Amniotic stem cell (primary cell): ENCODE data around the gene PRKCA.

Source experiments
- DNase-seq: peaks from one replicate; lab custom pipeline; 2025; lab: John Stamatoyannopoulos, UW

The PRKCA gene

GRCh38 chr17:66777689-66778225 lies 475.3 kb downstream of the PRKCA start:
- no peak for DNase-seq

DNA sequence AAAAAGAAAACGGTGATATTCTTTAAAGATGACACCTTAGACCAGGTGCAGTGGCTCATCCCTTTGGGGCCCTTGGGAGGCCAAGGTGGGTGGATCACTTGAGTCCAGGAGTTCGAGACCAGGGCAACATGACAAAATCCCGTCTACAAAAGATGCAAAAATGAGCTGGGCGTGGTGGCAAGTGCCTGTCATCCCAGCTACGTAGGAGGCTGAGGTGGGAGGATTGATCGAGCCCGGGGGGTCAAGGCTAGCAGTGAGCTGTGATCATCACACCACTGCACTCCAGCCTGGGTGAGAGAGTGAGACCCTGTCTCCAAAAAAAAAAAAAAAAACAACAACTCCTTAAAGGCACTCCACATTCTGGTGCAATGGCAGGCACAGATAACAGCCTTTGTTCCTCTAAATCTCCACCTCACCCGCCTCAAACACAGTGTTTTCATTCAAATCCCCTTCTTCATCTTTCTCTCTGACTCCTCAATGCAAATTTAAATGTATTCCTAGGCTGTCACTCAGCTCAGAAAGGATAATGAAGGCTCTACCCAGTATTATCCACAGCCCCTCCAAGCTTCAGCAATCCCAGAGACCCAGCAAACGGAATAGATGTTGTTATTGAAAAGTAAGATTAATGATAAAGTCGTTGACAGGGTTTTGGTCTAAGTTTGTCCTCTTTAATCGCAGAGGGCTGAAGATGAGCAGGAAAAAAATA lies 476.3 kb downstream of the PRKCA start:
- DNase-seq: no peak

DNA sequence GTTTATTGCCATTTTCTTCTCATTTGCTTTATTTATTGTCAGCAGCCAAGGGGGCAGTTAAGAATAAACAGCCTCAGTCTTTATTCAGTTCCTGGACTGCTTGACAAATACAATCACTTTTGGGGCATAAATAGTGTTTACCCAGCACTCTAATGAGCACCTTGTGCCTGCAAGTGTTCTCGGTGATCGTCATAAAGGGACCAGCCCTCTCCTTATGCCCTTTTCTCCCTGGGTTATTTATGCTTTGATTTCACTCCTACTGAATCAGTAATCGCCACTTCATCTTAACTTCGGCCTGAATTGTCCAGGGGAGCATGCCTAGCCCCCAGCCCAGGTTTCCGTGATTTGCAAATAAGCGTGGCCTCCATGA lies 476.8 kb downstream of the PRKCA start:
- DNase-seq: no peak

DNA sequence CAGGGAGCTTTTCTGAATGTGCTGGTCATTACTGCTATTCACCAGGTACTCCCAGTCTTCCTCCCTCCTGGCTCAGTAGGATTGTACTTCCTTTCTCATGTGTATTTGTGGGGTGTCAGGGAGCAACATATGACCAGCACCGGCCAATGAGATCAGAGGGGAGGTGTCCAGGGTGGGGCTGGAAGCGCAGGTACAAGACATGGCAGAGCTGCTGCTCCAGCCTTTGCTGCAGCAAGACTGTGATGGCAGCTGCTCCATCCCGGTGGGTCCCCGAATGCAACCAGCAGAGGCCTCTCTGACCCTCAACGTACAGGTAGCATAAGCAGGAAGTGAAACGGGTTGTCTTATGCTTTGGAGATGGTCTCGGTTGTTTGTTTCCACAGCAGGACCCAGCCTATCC lies 478.7 kb downstream of the PRKCA start:
- DNase-seq: no peak

GRCh38 chr17:66782851-66783250 lies 480.4 kb downstream of the PRKCA start:
- DNase-seq: no peak

DNA sequence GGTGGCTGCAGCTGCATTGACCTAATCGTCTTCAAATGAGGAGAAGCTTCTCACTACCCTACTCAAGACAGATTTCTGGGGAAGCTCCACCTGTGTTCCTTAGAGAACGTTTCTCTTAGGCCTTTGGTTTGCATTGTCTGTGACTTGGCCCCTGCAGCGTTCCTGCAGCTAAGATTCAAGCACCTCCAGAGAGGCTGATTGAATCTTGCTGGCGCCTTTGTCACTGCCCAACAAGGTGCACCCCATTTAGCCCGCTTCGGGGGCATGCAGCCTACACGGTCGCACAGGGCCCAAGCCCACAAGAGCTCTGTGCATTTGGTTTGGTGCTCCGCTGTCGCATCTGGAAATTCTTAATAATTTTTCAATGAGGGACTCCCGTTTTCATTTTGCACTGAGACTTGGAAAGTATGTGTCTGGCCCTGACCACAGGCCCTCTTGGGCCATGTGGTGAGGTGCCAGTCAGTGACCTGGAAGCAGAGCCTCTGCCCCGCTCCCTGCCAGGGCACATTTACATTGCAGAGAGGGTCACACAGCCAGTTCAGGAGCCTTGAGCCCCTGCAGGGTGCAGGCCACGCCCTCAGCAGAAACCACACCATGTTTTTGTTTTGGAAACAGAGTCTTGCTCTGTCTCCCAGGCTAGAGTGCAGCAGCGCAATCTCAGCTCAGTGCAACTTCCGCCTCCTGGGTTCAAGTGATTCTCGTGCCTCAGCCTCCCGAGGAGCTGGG lies 481.4 kb downstream of the PRKCA start:
- DNase-seq: no peak

- no peak for DNase-seq
Measured at GRCh38 chr17:66784621-66785364, 482.4 kb downstream of the PRKCA start.

- no peak for DNase-seq
Measured at GRCh38 chr17:66786107-66786506, 483.7 kb downstream of the PRKCA start.

- no peak for DNase-seq
Measured at GRCh38 chr17:66787914-66788313, 485.5 kb downstream of the PRKCA start.

GRCh38 chr17:66789093-66789492 lies 486.7 kb downstream of the PRKCA start:
- no peak for DNase-seq

DNA sequence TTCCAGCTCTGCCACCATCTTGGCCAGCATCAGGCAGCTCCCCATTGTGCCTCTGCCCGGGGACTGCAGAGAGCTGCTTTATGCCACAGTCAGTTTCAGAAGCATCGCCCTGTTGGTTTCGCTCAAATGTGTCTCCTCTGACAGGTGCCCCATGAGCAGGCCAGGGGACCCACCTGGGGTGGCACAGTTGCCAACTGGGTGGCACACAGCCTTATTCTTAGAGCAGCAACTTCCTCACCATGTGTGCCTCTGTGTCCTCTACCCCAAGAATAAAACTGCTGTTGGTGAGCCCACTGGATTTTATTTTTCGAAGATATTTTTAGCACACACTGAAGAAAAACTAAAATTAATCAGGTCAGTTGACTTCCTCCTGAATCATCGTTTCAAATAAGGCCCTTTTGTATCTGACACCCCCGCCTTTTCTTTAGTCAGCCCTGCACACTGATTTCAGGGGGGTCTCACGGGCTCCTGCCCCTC lies 487.6 kb downstream of the PRKCA start:
- no peak for DNase-seq

- no peak for DNase-seq
Measured at GRCh38 chr17:66790501-66791061, 488.2 kb downstream of the PRKCA start.

GRCh38 chr17:66791347-66791746 lies 488.9 kb downstream of the PRKCA start:
- DNase-seq: no peak

DNA sequence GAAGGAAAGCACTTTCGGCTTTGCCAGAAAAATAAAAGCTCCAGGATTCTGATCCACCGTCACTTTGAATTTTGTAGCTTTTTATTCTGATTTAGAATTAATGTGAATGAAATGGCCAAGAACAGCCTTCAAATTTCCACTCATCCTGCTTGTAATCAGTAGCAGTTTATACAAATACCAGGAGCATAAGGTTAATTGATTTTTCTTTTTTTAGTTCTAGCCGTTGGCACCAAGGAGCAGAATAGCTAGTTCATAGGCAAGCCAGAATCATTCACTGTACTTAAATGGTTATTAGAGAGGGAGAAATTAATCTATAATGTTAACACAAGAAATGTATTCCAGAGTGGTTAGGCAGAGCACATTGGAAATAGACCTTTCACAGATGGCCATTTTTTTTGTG lies 491.4 kb downstream of the PRKCA start:
- no peak for DNase-seq

GRCh38 chr17:66795486-66795885 lies 493.1 kb downstream of the PRKCA start:
- DNase-seq: no peak

DNA sequence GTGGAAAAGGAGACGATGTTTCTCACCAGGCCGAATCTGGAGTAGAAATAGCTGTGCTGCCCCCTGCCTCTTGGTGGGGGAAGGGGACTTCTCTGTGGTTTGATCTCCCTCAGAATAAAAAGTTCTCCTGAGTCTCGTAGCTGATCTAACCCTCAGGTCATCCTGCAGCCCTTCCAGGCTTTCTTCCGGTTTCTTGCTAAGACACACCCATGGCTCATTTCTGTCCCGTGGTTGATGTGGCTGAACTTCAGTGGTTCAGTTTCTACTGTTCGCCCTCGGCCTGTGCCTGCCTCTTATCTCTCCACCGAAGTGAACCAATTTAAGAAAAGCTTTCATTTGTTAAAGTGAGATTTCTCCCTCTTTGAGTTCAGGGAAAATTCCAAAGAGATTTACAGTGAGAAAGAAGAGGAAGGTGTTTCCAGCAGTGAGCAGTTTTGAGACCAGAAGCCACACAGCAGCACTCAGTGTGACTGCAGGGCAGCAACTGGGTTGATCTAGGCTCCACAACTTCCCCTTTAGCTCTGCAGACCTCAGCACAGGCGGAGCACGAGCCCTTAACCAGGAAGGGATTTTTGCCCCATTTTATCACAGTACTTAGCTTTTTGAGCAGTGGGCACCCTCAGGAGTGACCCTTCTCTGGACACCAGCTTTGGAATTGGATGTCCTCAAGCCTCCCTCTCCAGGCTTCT lies 497.6 kb downstream of the PRKCA start:
- DNase-seq: no peak

DNA sequence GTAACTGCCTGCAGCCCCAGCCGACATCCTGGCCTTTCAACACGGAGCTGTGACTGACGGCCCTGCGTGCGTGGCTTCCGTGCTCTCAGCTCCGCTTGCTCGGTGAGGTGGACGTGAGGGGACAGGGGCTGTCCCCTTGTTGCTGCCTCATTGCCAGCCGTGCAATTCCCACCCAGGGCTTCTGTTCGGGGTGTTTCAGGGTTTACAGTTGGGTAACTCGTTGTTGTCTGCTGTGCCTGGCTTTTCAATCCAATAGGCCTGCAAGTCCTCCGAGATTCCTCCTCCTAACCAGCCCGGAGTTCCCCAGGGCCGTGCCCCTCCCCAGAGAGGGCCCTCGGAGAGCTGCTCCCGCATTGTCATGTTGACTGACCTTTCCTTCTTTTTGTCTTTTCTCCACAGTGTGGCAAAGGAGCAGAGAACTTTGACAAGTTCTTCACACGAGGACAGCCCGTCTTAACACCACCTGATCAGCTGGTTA lies 501.1 kb downstream of the PRKCA start:
- DNase-seq: no peak

GRCh38 chr17:66805567-66805966 lies 503.2 kb downstream of the PRKCA start:
- DNase-seq: no peak

DNA sequence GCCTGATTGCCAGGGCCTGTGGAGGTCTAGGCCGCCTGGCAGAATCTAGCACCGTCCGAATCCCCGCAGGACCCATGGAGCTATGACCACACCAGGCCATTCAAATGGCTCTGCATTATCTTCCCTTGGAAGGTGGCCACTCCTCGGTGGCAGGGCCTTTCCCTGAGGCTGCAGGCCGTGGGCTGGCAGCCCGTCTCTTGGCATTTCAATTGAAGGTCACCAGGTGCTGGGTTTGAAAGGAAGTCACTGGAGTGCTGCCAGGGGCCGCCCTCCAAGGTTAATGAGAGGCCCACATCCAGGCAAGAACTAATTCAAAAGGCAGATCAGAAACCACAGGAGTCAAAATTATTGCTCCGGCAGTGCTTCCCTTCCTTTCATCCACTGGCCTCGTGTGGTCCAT lies 504.8 kb downstream of the PRKCA start:
- DNase-seq: no peak

- no peak for DNase-seq
Measured at GRCh38 chr17:66809408-66809807, 507.0 kb downstream of the PRKCA start.

DNA sequence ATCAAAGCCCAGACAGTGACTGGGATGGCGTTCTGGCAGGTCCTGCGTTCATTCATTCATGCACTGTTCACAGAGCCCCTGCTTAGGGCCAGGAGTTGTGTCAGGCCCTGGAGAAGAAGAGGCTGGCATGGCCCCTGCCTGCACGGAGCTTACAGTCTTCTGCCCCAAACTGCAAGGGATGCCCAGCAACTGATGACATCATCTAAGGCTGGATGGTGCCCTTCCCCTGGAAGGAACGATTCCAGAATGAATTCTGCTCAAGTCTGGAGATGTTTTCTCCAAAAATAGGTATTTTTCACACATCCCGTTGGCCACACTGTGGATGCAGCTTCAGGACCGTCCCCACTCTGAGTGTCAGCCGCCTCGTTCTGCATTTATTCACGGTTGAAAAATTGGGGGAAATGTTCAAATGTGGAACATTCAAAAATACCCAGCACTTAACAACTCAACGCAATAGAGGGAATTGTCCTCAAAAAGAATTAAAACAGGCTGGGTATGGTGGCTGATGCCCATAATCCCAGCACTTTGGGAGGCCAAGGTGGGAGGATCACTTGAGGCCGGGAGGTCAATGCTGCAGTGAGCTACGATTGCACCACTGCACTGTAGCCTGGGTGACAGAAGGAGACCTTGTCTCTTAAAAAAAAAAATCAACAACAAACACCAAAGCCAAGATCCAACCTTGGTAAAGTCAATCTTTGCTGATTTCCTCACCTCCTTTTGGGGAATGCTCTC lies 508.7 kb downstream of the PRKCA start:
- no peak for DNase-seq
